ENCODE measurements around the gene LRRC36.
A peak's percentile ranks its signal among the peaks of the same experiment; 100 is the strongest.

Gene LRRC36

DNA sequence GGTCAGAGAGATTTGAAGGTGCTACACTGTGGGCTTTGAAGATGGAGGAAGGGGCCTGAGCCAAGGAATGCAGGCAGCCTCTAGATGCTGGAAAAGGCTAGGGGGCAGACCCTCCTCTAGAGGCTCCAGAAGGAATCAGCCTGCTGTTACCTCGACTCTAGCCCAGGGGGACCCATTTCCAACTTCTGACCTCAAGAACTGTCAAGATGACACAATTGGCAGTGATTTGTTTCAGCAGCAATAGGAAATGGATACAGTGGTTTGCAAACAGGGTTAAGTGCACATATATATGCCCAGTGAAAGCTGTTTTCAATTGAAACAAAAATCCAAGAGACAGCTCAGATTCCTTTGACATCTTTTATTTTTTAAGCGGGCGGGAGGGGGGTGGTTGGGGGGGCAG lies 93.3 kb downstream of the LRRC36 start:
- DNase-seq (ENCODE audit: extremely low read depth in 1 of 2, low read depth in 1 of 2): no peak

DNA sequence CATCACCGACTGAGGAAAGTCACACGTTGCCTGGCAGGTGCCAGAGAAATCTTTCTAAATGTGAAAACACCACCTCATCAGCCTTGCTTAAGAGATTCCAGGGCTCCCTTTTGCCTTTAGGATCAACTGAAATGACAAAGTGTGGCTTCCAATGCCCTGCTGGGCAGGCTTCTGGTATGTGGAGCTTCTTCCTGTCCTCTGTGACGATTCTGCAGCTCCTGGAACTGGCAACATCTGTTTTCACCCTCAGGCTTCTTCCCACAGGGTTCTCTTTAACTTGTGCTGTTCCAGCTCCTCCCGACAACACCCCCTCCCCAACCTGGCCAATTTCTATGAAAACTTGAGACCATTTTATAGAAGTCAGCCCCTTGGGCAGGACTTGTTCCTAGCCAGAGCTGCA lies 94.4 kb downstream of the LRRC36 start:
- no peak for DNase-seq (ENCODE audit: extremely low read depth in 1 of 2, low read depth in 1 of 2)

DNA sequence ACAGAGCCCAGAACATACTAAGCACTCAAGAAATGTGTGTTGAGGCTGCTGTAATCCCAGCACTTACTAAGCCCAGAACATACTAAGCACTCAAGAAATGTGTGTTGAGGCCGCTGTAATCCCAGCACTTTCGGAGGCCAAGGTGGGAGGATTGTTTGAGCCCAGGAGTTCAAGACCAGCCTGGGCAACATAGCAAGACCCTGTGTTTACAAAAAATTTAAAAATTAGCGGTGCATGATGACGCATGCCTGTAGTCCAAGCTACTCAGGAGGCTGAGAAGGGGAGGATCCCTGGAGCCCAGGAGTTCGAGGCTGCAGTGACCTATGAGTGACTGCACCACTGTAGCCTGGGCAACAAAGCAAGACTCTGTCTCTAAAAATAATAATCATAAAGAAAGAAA lies 96.4 kb downstream of the LRRC36 start:
- no peak for DNase-seq (ENCODE audit: extremely low read depth in 1 of 2, low read depth in 1 of 2)

DNA sequence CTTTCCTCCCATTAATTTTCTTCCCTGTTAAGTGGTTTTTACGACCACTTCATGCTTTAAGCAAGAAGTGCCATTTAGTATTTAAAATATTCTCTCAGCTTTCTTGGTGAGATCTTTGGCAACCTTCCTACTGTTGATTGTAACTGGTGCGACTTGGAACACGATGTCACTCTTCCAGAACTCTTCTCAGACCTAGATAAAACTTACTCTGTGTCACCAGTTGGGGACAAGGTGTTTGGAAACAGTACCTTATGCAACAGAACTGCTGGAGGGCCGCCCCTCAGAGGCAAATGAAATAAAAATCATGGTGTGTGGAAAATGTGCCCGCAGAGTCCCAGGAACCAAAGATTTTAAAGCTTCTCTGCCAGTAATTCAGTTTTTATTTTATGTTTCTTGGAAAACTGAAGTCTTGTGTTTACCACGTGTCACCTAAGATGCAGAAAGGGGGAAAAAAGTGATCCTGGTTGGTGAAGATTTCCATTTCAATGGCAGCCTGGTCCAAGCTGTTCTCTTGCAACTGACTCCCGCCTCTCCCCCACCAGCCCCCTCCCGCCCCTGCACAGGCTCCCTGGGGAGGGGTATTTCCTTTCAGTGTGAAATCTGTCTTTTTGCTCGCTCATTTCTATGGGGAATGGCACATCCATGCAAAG lies 97.1 kb downstream of the LRRC36 start:
- no peak for DNase-seq (ENCODE audit: extremely low read depth in 1 of 2, low read depth in 1 of 2)

DNA sequence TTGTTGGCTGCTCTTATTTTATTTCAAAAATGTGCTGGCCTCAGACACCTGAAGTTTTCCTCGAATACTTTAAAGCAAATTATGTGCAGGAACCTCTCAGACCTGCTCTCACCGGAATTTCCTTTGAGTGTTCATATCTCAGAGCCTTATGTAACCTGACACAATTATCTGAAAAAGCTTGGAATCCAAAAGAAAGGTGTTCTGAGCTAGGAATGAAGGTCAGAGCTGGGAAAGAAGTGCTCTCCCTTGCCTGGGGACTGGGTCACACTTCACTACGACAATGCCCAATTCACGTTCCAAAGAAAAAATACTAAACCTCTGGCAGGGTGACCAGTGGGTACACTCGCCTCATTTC lies 97.6 kb downstream of the LRRC36 start:
- DNase-seq (ENCODE audit: extremely low read depth in 1 of 2, low read depth in 1 of 2): no peak

DNA sequence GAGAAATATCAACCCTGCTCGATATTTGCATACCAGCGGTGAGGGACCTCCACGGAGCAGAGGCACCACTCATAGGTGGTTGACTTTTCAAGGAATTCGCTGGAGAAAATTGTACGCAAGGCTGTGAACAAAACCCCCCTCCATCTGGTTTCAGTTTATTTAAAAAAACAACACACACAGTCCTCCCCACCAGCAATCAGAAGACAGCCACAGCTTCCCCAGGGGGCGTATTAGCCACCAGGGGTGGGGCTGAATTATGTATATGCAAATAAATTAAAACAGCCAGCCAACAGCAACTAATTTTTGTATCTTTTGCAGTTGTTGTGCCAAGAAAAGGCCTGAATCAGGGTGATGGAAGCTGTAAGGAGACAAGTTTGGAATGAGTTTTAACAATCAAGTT lies 98.4 kb downstream of the LRRC36 start:
- DNase-seq (ENCODE audit: extremely low read depth in 1 of 2, low read depth in 1 of 2): no peak

DNA sequence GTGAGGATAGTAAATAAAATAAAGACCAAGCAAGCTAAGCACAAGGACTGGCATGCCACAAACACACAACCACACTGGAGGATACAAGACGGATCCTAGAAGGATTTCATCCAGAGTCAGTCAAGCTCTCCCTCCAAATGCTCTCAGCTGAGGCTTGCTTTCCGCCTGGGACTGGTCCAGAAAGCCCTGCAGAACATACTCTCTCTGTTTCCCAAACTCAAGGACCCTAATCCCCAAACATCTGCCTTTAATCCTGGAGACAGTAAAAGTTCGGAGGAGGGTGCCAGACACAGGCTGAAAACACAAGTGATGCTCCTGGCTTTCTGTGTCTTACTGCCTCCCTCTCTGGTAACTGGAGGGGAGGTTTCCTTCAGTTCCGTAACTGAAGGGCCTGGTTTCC lies 99.0 kb downstream of the LRRC36 start:
- DNase-seq (ENCODE audit: extremely low read depth in 1 of 2, low read depth in 1 of 2): no peak

DNA sequence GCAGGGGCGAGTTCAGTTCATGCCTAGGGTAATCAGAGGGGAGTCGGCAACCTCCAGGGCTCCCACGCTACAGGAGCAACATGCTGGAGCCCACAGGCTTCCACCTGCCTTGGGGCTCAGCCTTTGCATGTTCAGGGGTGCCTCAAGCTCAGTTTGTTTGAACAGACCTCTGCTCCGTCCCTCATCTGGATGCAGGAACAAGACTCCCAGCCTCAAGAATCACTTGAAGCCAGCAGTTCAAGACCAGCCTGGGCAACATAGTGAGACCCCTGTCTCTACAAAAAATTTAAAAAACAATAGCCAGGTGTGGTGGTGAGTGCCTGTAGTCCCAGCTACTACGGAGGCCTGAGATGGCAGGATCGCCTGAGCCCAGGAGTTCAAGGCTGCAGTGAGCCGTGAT lies 99.4 kb downstream of the LRRC36 start:
- DNase-seq (ENCODE audit: extremely low read depth in 1 of 2, low read depth in 1 of 2): no peak

DNA sequence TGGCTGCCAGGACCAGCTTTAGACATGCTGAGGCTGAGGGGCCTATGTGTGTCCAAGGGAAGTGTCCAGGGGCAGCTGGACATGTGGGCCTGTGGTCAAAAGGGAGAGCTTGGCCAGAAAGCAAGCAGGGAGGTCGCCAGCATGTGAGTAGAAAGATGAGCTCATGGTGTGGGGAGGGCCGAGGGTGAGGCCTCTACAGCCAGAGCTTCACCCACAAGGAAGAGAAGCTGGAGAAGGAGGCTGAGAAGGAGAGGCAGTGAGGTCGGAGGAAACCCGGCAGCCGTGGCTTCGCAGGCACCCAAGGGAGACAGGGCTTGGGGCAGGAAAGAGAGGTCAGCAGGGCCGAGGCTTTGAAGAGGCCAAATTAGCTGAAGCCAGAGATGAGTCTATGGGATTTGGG lies 100.3 kb downstream of the LRRC36 start:
- DNase-seq (ENCODE audit: extremely low read depth in 1 of 2, low read depth in 1 of 2): no peak

DNA sequence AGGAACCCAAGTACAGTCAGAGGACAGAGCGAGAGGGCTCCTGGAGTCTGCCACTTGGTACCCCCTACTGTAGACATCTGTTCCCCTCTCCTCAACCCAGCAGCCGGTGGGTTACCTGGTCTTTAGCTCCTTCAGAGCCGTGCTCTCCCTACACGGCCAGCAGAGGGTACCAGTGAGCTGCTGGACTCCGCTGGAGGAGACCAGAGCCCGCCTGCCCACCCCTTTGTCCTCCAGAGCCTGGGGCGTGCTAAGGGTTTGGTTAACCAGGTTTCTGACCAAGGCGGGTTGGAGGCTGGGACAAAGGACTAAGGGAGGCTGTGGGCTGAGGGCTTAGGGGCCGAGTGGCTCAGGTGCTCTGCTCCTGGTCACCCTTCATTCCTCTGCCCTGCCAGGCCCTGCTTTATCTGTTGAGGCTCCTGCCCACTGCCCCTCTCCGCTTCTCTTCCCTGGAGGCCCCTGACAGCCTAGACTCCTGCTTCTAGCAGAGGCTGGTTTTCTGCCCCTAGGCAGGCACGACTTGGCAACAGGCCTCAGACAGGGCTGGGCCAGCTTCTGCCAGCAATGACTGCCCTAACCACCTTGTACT lies 101.6 kb downstream of the LRRC36 start:
- DNase-seq (ENCODE audit: extremely low read depth in 1 of 2, low read depth in 1 of 2): peak in 1 of 2 donors; percentile 50

DNA sequence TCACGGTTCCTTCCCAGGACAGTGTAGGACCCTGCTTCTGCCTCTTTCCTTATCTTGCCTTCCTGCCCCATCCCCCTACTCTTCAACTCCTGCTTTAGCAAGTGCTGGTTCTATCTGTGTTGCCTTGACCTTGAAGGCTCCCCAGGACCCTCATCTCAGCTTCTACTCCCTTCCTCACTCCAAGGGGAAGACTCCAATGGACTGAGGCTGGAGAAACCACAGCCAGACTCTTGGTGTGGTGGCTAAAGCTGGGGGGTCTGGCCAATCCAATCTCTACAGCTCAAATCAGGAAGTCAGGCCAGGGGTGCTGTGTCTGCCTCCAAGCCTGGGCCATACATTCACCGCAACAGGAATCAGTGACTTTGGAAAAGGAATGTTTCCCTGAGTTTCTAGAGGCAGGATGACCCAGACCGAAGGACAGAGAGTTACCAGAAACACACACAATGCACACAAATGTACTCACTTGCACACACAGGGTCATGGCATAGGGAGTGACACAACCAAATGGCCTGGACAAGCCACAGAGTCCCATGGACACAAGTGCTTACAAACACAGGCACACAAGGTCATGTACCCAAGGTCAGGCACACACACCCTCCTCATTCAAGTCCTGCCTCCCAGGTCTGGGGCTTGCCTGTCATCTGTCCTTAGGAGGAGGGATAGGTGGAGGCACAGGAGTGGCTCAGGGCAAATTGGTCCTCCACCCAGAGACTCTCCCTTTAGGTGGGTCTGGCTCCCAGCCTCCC lies 102.6 kb downstream of the LRRC36 start:
- DNase-seq (ENCODE audit: extremely low read depth in 1 of 2, low read depth in 1 of 2): no peak

DNA sequence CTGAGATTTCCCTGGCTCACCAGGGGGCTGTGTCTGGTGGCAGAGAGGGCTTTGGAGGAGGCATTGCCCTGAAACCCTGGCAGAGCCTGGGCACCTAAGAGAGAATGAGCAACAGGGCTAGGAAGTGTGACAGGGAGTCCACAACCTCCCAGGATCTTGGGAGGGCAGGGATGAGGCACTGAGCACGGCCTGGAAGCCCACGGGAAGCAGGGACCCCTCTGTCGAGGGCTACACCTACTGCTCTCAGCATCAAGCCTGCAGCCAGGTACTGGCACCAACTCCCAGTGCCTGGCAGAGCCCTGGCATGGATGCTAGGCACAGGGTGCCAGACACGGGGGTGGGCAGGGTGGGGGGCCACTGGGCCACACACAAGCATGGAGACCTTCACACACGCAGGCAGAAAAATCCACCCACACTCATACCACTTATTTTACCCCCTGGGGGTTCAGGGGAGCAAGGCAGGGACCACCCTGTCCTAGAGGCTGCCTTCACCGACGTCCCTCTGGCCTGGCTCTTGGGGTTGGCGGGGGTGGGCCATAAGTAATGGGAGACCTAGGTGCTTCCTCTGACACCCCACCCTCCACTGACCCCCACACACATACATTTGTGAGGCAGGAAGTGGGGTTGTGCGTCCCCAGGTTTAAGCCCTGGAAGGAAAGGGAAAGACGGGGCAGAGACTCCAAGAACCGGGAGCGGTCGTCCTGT lies 103.3 kb downstream of the LRRC36 start:
- no peak for DNase-seq (ENCODE audit: extremely low read depth in 1 of 2, low read depth in 1 of 2)

DNA sequence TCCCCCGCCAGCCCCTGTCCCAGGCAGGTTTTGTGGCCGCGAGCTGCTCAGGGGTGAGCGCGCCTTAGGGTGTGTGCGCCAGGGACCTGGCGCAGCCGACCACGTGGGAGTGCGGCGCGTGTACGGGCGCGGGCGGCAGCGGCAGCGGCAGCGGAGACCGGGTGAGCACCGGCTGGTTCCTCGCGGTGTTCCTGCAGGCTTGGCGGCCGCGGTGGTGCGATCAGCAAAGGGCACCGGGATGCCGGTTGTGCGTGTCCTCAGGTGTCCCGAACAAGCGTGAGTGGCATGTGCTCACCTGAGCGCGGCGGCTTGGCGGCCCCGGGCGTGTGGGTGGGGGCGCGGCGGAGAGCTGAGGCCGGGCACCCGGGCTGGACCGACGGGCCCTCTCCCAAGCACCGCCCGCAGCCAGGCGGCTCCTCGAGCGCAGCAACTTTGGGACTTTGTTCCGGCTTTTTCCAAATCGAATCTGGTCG lies 103.9 kb downstream of the LRRC36 start:
- no peak for DNase-seq (ENCODE audit: extremely low read depth in 1 of 2, low read depth in 1 of 2)

DNA sequence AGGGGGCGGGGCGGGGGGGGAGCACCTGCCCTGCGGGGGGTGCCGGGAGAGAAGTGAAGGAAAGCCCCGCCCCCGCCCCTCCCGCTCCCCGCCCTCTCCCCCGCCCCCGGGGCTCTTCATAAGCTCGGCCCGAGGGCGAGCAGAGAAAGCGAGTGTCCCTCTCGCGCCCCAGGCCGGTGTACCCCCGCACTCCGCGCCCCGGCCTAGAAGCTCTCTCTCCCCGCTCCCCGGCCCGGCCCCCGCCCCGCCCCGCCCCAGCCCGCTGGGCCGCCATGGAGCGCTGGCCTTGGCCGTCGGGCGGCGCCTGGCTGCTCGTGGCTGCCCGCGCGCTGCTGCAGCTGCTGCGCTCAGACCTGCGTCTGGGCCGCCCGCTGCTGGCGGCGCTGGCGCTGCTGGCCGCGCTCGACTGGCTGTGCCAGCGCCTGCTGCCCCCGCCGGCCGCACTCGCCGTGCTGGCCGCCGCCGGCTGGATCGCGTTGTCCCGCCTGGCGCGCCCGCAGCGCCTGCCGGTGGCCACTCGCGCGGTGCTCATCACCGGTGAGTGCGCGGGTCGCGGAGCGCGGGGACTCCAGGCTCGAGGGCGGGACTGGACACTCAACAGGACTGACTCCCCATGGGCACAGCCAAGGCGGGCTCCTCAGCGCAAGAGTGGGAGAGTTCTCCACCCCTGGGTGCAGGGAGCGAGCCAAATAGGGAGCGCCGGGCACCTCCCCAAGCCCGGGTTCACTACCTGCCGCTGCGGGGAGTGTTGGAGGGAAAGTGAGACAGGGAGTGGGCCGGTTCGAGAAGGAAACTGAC lies 104.6 kb downstream of the LRRC36 start, which contains the start of gene HSD11B2:
Gene HSD11B2, plus strand, starts transcription at position 145 of the 798 bp plus-strand sequence. Its CDS starts 128 bp downstream, at position 273.
- no peak for DNase-seq (ENCODE audit: extremely low read depth in 1 of 2, low read depth in 1 of 2)

DNA sequence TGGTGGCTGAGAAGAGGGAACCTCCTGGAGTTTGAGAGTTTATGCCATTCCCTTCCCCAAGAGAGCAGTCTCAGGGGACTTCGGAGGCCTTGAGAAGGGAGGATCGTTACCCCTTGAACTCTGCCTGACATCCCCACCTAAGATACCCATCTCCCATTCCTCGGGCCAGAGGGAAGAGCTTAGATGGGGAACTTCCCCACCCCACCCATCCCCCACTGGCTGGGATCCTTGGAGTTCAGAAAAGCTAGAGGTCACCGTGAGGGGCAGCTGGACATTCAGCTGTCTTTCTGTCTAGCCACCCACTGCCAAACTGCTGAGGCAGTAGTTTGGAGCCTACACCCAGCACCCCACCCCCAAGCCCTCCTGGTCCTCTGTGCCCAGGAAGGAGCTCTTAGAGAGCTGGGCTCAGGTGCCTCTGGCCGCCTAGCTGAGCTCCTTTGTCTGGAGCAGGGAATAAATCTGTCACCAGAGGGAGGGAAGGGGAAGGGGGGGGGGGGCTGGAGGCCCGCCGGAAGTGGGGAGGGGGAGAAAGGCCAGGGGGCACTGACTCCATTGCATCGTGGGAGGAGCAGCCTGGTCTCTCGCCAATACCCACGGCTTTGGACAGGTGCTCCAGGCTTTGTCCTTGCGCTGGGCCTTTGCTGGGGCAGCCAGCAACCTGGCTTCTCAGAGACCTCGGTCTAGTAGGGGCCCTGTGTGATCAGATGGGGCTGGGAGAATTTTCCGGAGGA lies 105.3 kb downstream of the LRRC36 start:
- DNase-seq (ENCODE audit: extremely low read depth in 1 of 2, low read depth in 1 of 2): no peak

DNA sequence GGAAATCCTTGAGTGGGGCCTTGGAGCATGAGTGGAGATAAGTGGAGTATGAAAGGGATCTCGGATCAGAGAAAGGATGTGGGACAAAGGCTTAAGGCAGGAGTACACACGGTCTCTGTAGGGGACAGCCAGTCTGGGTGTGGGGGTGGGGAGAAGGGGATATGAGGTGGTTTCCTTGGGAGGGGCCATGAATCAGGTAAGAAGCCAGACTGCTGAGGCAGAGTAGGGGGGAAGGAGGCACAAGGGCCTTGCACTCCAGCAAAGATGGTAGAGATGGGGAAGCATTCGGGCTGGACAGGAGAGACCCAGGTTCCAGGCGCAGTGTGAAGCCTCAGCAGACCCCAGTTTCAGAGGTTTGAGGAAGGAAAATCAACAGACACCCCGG lies 105.9 kb downstream of the LRRC36 start:
- no peak for DNase-seq (ENCODE audit: extremely low read depth in 1 of 2, low read depth in 1 of 2)

DNA sequence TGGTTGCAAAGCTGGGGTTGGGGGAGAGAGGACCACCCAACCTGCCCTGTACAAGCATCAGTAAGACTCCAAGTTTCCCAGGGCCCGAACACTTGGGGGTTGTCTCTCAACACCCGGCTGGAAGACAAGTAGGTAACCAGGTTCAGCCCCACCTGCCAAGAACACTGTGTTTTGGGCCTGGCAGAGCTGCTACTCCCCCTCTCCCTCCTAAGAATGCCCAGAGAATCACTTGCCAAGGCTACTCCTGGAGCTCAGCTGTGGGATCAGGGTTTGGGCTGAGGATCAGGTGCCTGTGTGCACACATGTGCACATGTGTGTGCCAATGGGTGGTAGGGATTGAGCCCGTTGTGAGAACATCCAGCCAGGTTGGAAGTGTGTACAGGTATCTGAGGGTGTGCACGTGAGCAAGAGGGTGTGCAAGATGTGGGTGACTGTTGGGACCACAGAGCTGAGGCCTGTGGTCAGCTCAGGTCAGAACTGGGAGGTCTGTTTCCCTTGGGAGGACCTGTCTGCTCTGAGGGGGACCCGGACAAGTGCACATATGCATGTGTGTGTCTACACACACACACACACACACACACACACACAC lies 106.6 kb downstream of the LRRC36 start:
- DNase-seq (ENCODE audit: extremely low read depth in 1 of 2, low read depth in 1 of 2): no peak
